Upper lobe of right lung (tissue), 1 donor: Measurements from ENCODE around the gene OR14K1. TPM values are rescaled to one million over a fixed set of nuclear protein-coding genes. Genes with fewer than 3 reads are reported as not detected.
"Not testable (repeated sequence)": the region's sequence is repeated elsewhere in the genome, so short reads cannot be mapped to it uniquely, and the experiment has no call there.

Experiments used
- ATAC-seq: fragments of 200-7000 bp; cut with Tn5 transposase; one replicate; pipeline ENCODE4 v1.9.1; 2020; ENCODE audit warnings: mild to moderate bottlenecking, moderate library complexity
- DNase-seq: peaks from one replicate; pipeline ENCODE4 v3.0.0-alpha.2; 2020
- H3K27ac ChIP-seq: fragments of 200-600 bp; one replicate; pipeline ENCODE4 v1.8.0; 2022
- H3K27me3 ChIP-seq: fragments of 200-600 bp; one replicate; pipeline ENCODE4 v1.8.0; 2022; ENCODE audit warnings: mild to moderate bottlenecking
- H3K36me3 ChIP-seq: fragments of 200-600 bp; one replicate; pipeline ENCODE4 v1.8.0; 2022
- H3K4me1 ChIP-seq: fragments of 200-600 bp; one replicate; pipeline ENCODE4 v1.8.0; 2022
- H3K4me3 ChIP-seq: fragments of 200-600 bp; one replicate; pipeline ENCODE4 v1.8.0; 2022; ENCODE audit warnings: mild to moderate bottlenecking
- H3K9me3 ChIP-seq: fragments of 200-600 bp; one replicate; pipeline ENCODE4 v1.8.0; 2022
- CTCF ChIP-seq: fragments of 200-600 bp; IDR thresholded peaks from one replicate; pipeline ENCODE4 v1.8.0; 2022; ENCODE audit warnings: antibody characterized with exemption
- intact Hi-C: fragments of 100-400 bp; cut with DNase I; formaldehyde crosslinking; loops from one replicate; pipeline ENCODE4 v1.11.0; 2022
- long read RNA-seq: library from polyadenylated mRNA; unstranded; transcript quantifications from one replicate; pipeline ENCODE4 v2.0.0, GENCODE V29; 2021
- total RNA-seq: library from RNA; stranded (reverse); fragmentation: NEBNext Ultra II Directional; extraction: Animal tissue kit (Norgen Biotek cat#: 25700); gene quantifications from one replicate; pipeline ENCODE4 v1.2.1, GENCODE V29; 2021
- donor health status: DM: no; HTN: yes; CAD: no; lungs with severe emphysema.

OR14K1 gene
- not detected for total RNA-seq
- long read RNA-seq: 0 reads

- H3K27me3 ChIP-seq: no peaks in the 10 kb centered on the region
- DNase-seq (no peak), ATAC-seq (no peak)
- intact Hi-C loops: no loop called here
- H3K27ac ChIP-seq: no peak within 1 kb of the TSS
- no peak for TF ChIP-seq CTCF
- no peak within 1 kb of the TSS for H3K4me3 ChIP-seq
- no peaks in the 10 kb centered on the region for H3K36me3 ChIP-seq
- no peaks in the 10 kb centered on the region for H3K4me1 ChIP-seq
- H3K9me3 ChIP-seq: no peaks in the 10 kb centered on the region
Observed at GRCh38 chr1:247738315-247738714, at the start of gene OR14K1. OR14K1 (plus strand) TSS chr1:247738615; CDS start chr1:247738615, 0 bp downstream.

- Histone ChIP-seq H3K27me3 (no peaks in the 10 kb centered on the region), H3K36me3 (no peaks in the 10 kb centered on the region), H3K9me3 (no peaks in the 10 kb centered on the region), H3K4me1 (no peaks in the 10 kb centered on the region), H3K27ac (no peak overlapping the region), H3K4me3 (no peak overlapping the region)
- intact Hi-C loops: no loop called here
- no peak for TF ChIP-seq CTCF
- no peak for ATAC-seq
- no peak for DNase-seq
Observed at GRCh38 chr1:247701338-247701737, 37.1 kb upstream of the OR14K1 start.

- DNase-seq, H3K9me3 ChIP-seq, H3K27ac ChIP-seq, intact Hi-C loops, H3K4me3 ChIP-seq, H3K36me3 ChIP-seq, ATAC-seq, H3K4me1 ChIP-seq, H3K27me3 ChIP-seq: not testable (repeated sequence)
Observed at GRCh38 chr1:247710681-247711080, 27.7 kb upstream of the OR14K1 start.

GRCh38 chr1:247713753-247714152 lies 24.7 kb upstream of the OR14K1 start:
- no peak for DNase-seq
- Histone ChIP-seq H3K4me1 (no peaks in the 10 kb centered on the region), H3K9me3 (no peaks in the 10 kb centered on the region), H3K36me3 (no peaks in the 10 kb centered on the region), H3K27ac (no peak overlapping the region), H3K4me3 (no peak overlapping the region), H3K27me3 (no peaks in the 10 kb centered on the region)
- intact Hi-C loops: no loop called here
- ATAC-seq: no peak
- no peak for TF ChIP-seq CTCF

- no peaks in the 10 kb centered on the region for H3K4me1 ChIP-seq
- ATAC-seq: no peak
- H3K9me3 ChIP-seq: no peaks in the 10 kb centered on the region
- no peak within 1 kb of the TSS for H3K4me3 ChIP-seq
- DNase-seq: no peak
- H3K27ac ChIP-seq: no peak within 1 kb of the TSS
- no peaks in the 10 kb centered on the region for H3K36me3 ChIP-seq
- no peak for TF ChIP-seq CTCF
- H3K27me3 ChIP-seq: no peaks in the 10 kb centered on the region
- intact Hi-C loops: no loop called here
Observed at GRCh38 chr1:247716546-247716945, 21.9 kb upstream of the OR14K1 start, which contains the start of gene OR6F1. OR6F1 (minus strand) TSS chr1:247716646; CDS start chr1:247712755, 3,891 bp downstream.

- H3K4me1 ChIP-seq: no peaks in the 10 kb centered on the region
- peaks cover 4% of the 10 kb centered on the region for H3K9me3 ChIP-seq
- ATAC-seq (no peak), DNase-seq (no peak)
- intact Hi-C loops: no loop called here
- no peak overlapping the region for H3K27ac ChIP-seq
- no peaks in the 10 kb centered on the region for H3K36me3 ChIP-seq
- H3K27me3 ChIP-seq: no peaks in the 10 kb centered on the region
- no peak for TF ChIP-seq CTCF
- H3K4me3 ChIP-seq: no peak overlapping the region
Observed at GRCh38 chr1:247721222-247721621, 17.2 kb upstream of the OR14K1 start.
